Measurements from ENCODE around the gene COL11A1.

DNA sequence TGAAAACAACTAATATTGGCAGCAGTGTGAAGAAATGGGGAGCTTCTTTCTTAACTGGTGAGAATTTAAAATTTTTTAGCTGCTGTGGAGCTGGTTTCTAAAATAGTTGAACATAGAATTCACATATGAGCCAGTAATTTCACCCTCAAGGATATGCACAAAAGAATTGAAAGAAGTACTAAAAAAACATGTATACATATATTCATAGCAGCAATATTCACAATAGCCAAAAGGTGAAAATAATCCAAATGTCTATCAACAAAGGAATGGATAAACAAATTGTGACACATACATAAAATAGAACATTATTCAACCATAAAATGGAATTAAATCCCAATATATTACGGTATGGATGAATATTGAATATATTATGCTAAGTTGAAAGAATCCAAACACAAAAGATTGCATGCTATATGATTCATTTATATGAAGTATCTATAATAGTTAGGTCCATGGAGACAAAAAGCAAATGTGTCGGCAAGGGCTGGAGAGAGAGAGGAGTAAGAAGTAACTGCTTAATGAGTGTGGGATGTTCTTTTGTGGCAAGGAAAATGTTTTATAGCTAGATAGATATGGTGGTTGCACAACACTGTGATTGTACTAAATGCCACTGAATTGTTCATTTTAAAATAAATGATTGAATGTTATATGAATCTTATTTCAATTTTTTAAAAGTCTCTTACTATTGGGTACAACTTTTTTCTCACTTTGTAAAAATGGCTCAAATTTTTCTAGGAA lies 14.8 kb upstream of the COL11A1 start:
- TF ChIP-seq CTCF (IDR thresholded peaks at IDR 0.05) (no peak), POLR2A (IDR thresholded peaks at IDR 0.05) (no peak)

All from adrenal gland (tissue), 5 donors.